GM21576 (cell line): ENCODE results near the gene SUCNR1.

ENCODE experiments used
- ATAC-seq: cut with Tn5 transposase; IDR thresholded peaks from one replicate; pipeline ENCODE4 v1.9.1; 2021; ENCODE audit warnings: mild to moderate bottlenecking, moderate library complexity; ENCODE audit not compliant: unreplicated experiment

Gene SUCNR1

DNA sequence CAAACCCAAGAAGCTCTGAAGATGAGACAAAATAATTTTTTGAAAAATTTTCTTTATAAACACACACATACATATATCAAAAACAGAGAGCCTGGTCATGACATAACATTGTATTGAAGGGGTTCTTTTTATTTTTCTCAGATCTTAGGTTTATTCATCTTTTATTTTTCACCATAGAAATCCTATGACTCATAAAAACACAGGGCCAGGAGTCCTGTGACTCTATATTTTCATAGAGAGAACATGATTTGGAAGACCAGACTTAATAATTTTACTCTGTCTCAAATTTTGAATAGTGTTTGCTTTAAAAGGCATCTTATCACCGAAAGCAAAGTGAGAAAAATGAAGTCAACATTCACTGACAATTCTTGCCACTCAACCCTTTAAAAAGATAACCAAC is 57.7 kb downstream of the SUCNR1 start:
- ATAC-seq: no peak

DNA sequence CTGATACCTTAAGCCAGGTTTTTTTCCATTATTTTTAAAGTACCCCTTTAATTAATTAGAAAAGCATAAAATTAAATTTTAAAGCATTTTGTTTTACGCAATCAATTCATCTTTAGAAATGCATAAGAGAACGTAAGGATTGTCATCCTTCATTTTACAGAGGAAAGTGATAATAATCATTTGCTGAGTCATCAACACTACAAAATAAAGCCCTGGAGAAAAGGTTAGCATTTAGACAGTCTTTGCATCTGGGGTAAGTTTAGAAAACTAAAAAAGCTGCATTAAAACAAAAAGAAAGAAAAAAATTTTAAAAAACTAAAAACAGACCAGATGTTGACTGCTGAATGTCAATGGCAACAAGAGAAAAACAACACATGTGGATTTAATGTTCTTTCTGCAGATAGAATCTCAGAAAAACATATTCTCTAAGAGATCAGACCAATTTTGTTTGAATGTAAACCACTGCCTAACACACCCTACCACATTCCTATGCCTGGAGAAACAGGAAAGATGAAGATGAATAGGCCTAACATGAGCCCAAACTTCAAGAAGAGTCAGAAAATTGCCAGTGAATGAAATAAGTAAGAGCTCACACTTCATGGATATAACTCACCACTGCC is 59.9 kb downstream of the SUCNR1 start:
- no peak for ATAC-seq
